Smooth muscle cell (in vitro differentiated cells): Measurements from ENCODE around the gene HOXD9. TPM values are rescaled to one million over a fixed set of nuclear protein-coding genes. Genes with fewer than 3 reads are reported as not detected.

Experiments used
- DNase-seq: peaks from one replicate; lab custom pipeline; 2025; ENCODE audit not compliant: unreplicated experiment; lab: John Stamatoyannopoulos, UW
- H2AFZ ChIP-seq: fragments of 200-600 bp; sonication (generic); 2 replicates; pipeline ENCODE4 v1.6.0; 2016; ENCODE audit warnings: antibody characterized with exemption, low read depth, mild to moderate bottlenecking
- H3F3A ChIP-seq: fragments of 200-600 bp; sonication (generic); 2 replicates; pipeline ENCODE4 v1.6.0; 2017; ENCODE audit warnings: antibody characterized with exemption, low read depth
- H3K27ac ChIP-seq: fragments of 200-600 bp; sonication (generic); 2 replicates; pipeline ENCODE4 v1.5.1; 2016; ENCODE audit warnings: low read depth, mild to moderate bottlenecking
- H3K27me3 ChIP-seq: fragments of 200-600 bp; sonication (generic); 2 replicates; pipeline ENCODE4 v1.6.1; 2016; ENCODE audit warnings: low read depth, mild to moderate bottlenecking
- H3K36me3 ChIP-seq: fragments of 200-600 bp; sonication (generic); 2 replicates; pipeline ENCODE4 v1.5.1; 2016; ENCODE audit warnings: low read depth
- H3K4me1 ChIP-seq: fragments of 200-600 bp; sonication (generic); 2 replicates; pipeline ENCODE4 v1.5.1; 2016; ENCODE audit warnings: low read depth
- H3K4me2 ChIP-seq: fragments of 200-600 bp; sonication (generic); 2 replicates; pipeline ENCODE4 v1.6.0; 2016; ENCODE audit warnings: mild to moderate bottlenecking
- H3K4me3 ChIP-seq: fragments of 200-600 bp; sonication (generic); 2 replicates; pipeline ENCODE4 v1.5.1; 2016; ENCODE audit warnings: mild to moderate bottlenecking
- H3K79me2 ChIP-seq: fragments of 200-600 bp; sonication (generic); 2 replicates; pipeline ENCODE4 v1.6.0; 2016; ENCODE audit warnings: low read depth, mild to moderate bottlenecking
- H3K9ac ChIP-seq: fragments of 200-600 bp; sonication (generic); 2 replicates; pipeline ENCODE4 v1.6.0; 2016; ENCODE audit warnings: low read depth
- H3K9me3 ChIP-seq: fragments of 200-600 bp; sonication (generic); replicated peaks from 2 replicates; pipeline ENCODE4 v1.5.1; 2016; ENCODE audit warnings: low read depth
- H4K20me1 ChIP-seq: fragments of 200-600 bp; sonication (generic); 2 replicates; pipeline ENCODE4 v1.6.0; 2016; ENCODE audit warnings: low read depth
- WGBS: methylation state at CpG from one replicate; pipeline ENCODE4 v1.1.7; 2016; ENCODE audit warnings: low lambda C conversion rate; 5-methylcytosine and 5-hydroxymethylcytosine counted together
- polyA plus RNA-seq: library from polyadenylated mRNA; unstranded; fragments of >200 nt; fragmentation: Nextera tagmentation; extraction: Ambion mirVana; gene quantifications from 2 replicates; pipeline ENCODE4 v1.2.1, GENCODE V29; 2016
- total RNA-seq: library from RNA; depleted of rRNA; stranded (reverse); fragments of >200 nt; gene quantifications from 2 replicates; pipeline ENCODE4 v1.2.3, GENCODE V29; 2014
- TF ChIP-seq, protein P1 (sequence below): fragments of 200-600 bp; sonication (generic); IDR thresholded peaks from 2 replicates; pipeline ENCODE4 v1.5.1; 2017; ENCODE audit warnings: borderline replicate concordance, mild to moderate bottlenecking, antibody characterized with exemption; ENCODE audit not compliant: insufficient read depth, poor library complexity, severe bottlenecking

HOXD9 gene
- total and polyA plus RNA-seq, 2 experiments from 2014 or later: 0.49 to 2.2 TPM

DNA sequence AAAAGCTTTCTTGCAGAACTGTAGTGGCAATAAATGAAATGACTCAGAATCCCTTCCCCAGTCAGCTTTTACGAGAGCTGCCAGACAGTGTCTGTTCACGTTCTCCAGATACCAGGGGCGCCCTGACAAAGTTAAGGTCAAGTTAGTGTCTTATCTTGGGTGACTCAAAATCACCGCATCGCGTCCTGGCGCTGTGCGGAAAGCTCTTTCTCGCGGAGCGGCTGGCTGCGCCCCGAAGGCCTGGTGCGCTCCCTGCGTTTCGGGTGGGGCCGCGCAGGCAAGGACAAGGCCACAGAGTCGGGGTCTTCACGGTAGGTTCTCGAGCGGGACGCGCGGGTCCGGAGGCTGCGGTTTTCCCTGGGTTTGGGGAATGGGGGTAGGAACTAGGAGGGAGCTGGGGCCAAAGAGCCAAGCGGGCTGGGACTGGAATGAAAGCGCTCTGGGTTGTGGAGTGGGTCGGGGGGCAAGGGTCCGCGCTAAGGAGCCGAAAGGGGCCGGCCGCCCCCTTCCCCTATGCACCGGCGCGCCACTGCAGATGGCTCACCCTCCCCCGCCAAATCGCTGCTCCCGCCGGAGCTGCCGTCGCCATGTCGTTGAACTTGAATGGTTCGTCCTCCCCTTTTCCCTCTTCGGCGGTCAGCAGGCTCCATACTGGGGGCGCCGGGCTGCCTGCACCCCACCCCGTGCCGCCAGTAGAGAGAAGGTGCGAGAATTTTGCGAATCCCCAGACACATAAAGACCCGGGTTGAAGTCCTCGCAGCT, 18.0 kb upstream of the HOXD9 start:
- H3F3A ChIP-seq: no peaks in the 10 kb centered on the region
- no peaks in the 10 kb centered on the region for H3K36me3 ChIP-seq
- TF ChIP-seq, protein P1, sequence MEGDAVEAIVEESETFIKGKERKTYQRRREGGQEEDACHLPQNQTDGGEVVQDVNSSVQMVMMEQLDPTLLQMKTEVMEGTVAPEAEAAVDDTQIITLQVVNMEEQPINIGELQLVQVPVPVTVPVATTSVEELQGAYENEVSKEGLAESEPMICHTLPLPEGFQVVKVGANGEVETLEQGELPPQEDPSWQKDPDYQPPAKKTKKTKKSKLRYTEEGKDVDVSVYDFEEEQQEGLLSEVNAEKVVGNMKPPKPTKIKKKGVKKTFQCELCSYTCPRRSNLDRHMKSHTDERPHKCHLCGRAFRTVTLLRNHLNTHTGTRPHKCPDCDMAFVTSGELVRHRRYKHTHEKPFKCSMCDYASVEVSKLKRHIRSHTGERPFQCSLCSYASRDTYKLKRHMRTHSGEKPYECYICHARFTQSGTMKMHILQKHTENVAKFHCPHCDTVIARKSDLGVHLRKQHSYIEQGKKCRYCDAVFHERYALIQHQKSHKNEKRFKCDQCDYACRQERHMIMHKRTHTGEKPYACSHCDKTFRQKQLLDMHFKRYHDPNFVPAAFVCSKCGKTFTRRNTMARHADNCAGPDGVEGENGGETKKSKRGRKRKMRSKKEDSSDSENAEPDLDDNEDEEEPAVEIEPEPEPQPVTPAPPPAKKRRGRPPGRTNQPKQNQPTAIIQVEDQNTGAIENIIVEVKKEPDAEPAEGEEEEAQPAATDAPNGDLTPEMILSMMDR: no peak
- WGBS: under 1% methylated on average over 52 of the region's 56 CpGs
- peak overlapping the region; percentile 81 for H3K27ac ChIP-seq
- H2AFZ ChIP-seq: peak overlapping the region; percentile 82
- peaks cover 26% of the 10 kb centered on the region for H4K20me1 ChIP-seq
- H3K4me3 ChIP-seq: peak overlapping the region; percentile 57
- H3K4me1 ChIP-seq: no peaks in the 10 kb centered on the region
- H3K4me2 ChIP-seq: peak overlapping the region; percentile 92
- H3K79me2 ChIP-seq: peaks cover 11% of the 10 kb centered on the region
- H3K27me3 ChIP-seq: peaks cover 92% of the 10 kb centered on the region
- peak overlapping the region; percentile 41 for H3K9ac ChIP-seq
- DNase-seq: no peak
- H3K9me3 ChIP-seq: no peaks in the 10 kb centered on the region

DNA sequence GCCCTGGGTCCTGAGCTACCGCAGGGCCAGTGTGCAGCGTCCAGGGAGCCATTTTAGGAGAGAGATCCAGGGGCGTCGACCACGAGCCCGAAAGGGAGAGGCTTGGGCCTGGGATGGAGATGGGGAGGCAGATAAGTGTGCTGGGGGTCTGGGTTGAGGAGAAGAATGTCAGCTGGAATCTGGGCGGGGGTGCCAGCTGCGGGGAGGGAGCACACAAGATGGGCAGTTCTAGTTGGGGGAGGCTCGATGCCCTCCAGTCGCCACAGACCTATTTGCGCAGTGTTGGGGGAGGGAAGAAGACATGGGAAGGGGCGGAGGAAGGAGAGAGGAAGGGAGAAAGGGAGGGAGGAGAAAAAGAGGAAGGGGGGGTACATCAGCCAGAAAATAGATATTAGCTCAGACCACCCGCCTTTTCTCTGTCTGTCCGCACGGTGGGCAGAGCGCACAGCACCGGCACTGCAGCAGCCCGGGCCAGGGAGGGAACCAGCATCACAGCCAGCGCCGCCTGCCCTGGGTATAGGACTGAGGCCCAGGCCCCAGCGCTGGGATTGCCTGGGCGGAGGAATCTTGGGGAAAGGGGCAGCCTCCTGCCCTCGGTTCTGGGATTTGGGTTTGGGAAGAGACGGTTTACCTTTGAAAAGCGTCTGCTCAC, 17.3 kb upstream of the HOXD9 start:
- Histone ChIP-seq H3K4me2 (peak overlapping the region; percentile 92), H3F3A (no peaks in the 10 kb centered on the region), H3K79me2 (peaks cover 11% of the 10 kb centered on the region), H3K36me3 (no peaks in the 10 kb centered on the region), H3K9ac (peak overlapping the region; percentile 41), H3K4me3 (peak overlapping the region; percentile 57), H4K20me1 (peaks cover 33% of the 10 kb centered on the region), H3K4me1 (no peaks in the 10 kb centered on the region), H3K27ac (peak overlapping the region; percentile 81), H3K27me3 (peaks cover 92% of the 10 kb centered on the region), H3K9me3 (no peaks in the 10 kb centered on the region), H2AFZ (peak overlapping the region; percentile 82)
- 6% methylated on average over 21 of the region's 25 CpGs for WGBS
- DNase-seq: no peak
- TF ChIP-seq, protein P1: no peak

DNA sequence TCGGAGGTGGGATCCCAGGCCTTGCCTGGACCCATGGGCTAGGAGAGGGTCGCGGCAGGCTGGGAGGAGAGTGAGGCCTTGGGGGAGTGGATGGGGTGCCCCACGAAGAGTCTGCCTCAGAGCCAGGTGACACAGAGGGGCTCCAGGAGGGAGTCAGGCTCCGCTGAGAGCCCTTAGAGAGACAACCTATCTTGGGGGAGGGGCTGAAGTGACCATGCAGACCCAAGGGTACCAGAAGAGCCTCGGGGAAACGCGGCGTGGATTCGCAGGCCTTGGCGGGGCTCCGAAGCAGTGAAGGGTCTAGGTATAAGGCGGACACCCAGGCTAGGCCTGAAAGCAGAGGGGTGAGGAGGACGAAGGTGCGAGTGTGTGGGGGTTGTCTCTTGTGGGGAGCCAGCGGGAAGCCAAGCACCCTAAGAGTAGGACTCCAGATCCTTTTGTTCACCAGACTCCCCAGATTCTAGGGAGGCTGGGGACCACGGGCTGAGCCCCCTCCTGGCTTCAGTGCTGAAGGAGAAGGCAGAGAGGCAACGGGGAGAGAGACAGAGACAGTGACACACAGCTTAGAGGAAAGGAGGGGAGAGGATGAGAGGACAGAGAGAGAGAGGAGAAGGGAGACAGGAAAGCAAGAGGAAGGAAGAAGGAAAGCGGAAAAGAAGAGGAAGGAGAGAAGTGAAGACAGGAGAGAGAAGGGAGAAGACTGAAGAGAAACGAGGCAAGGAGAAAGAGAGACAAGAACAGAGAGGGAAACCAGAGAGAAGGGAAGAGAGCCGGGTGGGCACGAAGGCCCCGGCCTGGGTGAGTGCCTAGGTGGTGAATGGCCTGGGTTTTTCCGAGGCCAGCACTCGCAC, 16.6 kb upstream of the HOXD9 start:
- no peak for DNase-seq
- TF ChIP-seq, protein P1: no peak
- Histone ChIP-seq H3K4me3 (peak overlapping the region; percentile 57), H3K4me1 (no peaks in the 10 kb centered on the region), H3K9ac (no peak overlapping the region), H3K4me2 (peak overlapping the region; percentile 92), H4K20me1 (peaks cover 40% of the 10 kb centered on the region), H3K36me3 (no peaks in the 10 kb centered on the region), H3K27me3 (peaks cover 92% of the 10 kb centered on the region), H3F3A (no peaks in the 10 kb centered on the region), H3K9me3 (no peaks in the 10 kb centered on the region), H3K79me2 (peaks cover 17% of the 10 kb centered on the region), H3K27ac (peak overlapping the region; percentile 37), H2AFZ (peak overlapping the region; percentile 82)
- WGBS: 14% methylated on average over 25 of the region's 25 CpGs
